ENCODE results near the gene WBP4. TPM values are rescaled to one million over a fixed set of nuclear protein-coding genes. Genes with fewer than 3 reads are reported as not detected.

Gene WBP4
- total and polyA plus RNA-seq, 9 of the 15 experiments (the other 6 are each of a cell fraction or from before 2014, with no cell fraction given): 5.5 to 12.2 (median 7.9) TPM

DNA sequence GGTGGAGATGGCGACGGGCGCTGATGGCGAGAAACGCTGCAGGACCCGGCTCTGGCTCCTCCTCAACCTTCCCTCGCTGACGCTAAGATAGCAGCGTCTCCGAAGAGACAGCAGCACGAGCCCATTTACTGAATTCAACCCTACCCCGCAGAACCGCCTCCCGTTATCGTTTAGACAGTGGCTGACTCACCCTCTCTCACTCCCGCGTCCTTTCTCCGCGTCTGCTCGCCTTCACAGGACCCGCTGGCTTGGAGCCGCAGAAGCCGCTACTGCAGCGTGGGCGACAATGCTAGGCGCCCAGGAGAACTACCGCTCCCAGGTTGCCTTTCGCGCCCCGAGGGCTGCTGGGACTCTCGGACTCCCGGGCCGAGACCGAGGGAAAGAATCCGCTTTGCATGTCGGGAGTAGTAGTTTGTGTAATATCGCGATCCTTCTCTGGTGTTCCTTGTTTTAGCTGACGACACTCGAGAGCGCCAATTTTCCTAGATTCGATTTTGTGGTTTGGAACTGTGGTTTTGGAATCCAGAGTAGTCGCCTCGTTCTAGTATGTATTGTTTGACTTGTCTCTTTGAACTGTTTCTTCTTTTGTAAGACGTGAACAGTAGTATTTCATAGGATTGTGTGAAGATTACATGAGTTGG lies 71.3 kb downstream of the WBP4 start, which contains the start of gene KBTBD6 (continued):
- TF ChIP-seq, protein P1, sequence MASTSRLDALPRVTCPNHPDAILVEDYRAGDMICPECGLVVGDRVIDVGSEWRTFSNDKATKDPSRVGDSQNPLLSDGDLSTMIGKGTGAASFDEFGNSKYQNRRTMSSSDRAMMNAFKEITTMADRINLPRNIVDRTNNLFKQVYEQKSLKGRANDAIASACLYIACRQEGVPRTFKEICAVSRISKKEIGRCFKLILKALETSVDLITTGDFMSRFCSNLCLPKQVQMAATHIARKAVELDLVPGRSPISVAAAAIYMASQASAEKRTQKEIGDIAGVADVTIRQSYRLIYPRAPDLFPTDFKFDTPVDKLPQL (IDR thresholded peaks at IDR 0.05; ENCODE audit: extremely low read depth, insufficient read length): no peak
- TF ChIP-seq MCM3 (IDR thresholded peaks at IDR 0.05) (no peak), GTF2F1 (IDR thresholded peaks at IDR 0.05; ENCODE audit: low read depth, low read length) (peak; percentile 71; the same call in 1 of the 2 replicates), CBX8 (IDR thresholded peaks at IDR 0.05; ENCODE audit: borderline replicate concordance, extremely low read depth, low read depth, low read length, poor library complexity, severe bottlenecking) (no peak), BCOR (IDR thresholded peaks at IDR 0.05) (peak; percentile 43; the same call in 1 of the 2 replicates), SAFB (IDR thresholded peaks at IDR 0.05; ENCODE audit: borderline replicate concordance, low read depth, low read length) (no peak), TBL1XR1 (IDR thresholded peaks at IDR 0.05; ENCODE audit: low read length in 2 of 2) (peak in 1 of 2 experiments; percentile 61; a peak in 1 of 4 replicates), KDM2B (CRISPR knock-in tag; IDR thresholded peaks at IDR 0.05) (no peak), FUS (optimal IDR thresholded peaks at IDR 0.05; ENCODE audit: low read depth, low read length) (no peak), PTRF (tag; IDR thresholded peaks at IDR 0.05) (no peak)
- TF ChIP-seq, protein P2, sequence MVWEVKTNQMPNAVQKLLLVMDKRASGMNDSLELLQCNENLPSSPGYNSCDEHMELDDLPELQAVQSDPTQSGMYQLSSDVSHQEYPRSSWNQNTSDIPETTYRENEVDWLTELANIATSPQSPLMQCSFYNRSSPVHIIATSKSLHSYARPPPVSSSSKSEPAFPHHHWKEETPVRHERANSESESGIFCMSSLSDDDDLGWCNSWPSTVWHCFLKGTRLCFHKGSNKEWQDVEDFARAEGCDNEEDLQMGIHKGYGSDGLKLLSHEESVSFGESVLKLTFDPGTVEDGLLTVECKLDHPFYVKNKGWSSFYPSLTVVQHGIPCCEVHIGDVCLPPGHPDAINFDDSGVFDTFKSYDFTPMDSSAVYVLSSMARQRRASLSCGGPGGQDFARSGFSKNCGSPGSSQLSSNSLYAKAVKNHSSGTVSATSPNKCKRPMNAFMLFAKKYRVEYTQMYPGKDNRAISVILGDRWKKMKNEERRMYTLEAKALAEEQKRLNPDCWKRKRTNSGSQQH (CRISPR knock-in tag; IDR thresholded peaks at IDR 0.05): no peak
- TF ChIP-seq, protein P3, sequence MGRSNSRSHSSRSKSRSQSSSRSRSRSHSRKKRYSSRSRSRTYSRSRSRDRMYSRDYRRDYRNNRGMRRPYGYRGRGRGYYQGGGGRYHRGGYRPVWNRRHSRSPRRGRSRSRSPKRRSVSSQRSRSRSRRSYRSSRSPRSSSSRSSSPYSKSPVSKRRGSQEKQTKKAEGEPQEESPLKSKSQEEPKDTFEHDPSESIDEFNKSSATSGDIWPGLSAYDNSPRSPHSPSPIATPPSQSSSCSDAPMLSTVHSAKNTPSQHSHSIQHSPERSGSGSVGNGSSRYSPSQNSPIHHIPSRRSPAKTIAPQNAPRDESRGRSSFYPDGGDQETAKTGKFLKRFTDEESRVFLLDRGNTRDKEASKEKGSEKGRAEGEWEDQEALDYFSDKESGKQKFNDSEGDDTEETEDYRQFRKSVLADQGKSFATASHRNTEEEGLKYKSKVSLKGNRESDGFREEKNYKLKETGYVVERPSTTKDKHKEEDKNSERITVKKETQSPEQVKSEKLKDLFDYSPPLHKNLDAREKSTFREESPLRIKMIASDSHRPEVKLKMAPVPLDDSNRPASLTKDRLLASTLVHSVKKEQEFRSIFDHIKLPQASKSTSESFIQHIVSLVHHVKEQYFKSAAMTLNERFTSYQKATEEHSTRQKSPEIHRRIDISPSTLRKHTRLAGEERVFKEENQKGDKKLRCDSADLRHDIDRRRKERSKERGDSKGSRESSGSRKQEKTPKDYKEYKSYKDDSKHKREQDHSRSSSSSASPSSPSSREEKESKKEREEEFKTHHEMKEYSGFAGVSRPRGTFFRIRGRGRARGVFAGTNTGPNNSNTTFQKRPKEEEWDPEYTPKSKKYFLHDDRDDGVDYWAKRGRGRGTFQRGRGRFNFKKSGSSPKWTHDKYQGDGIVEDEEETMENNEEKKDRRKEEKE (IDR thresholded peaks at IDR 0.05; ENCODE audit: borderline replicate concordance in 1 of 2, control insufficient read depth in 1 of 2, low read depth in 2 of 2, low read length in 1 of 2): 0 out of 4 replicates have a peak, but pooled peaks of 1 of the 2 experiments have one; percentile 51

Data from K562 (cell line).